ENCODE measurements around the gene CES5A. TPM values are rescaled to one million over a fixed set of nuclear protein-coding genes. Genes with fewer than 3 reads are reported as not detected.
"Not testable (repeated sequence)": the region's sequence is repeated elsewhere in the genome, so short reads cannot be mapped to it uniquely, and the experiment has no call there.

Gene CES5A
- total RNA-seq, 3 donors from 2014 or later (not counting 1 experiment from before 2014, with no cell fraction given) = not detected

GRCh38 chr16:55835581-55835980, 39.6 kb downstream of the CES5A start:
- Mint-ChIP-seq H3K27ac (no peak overlapping the region), H3K4me3 (no peak overlapping the region), H3K36me3 (no peaks in the 10 kb centered on the region), H3K27me3 (ENCODE audit: low read depth in 2 of 2) (peaks cover 0 to 7% of the 10 kb centered on the region in 2 donors), H3K4me1 (no peaks in the 10 kb centered on the region), H3K9me3 (no peaks in the 10 kb centered on the region)
- H3K27ac ChIP-seq (ENCODE audit: low read length) = no peak overlapping the region
- no peaks in the 10 kb centered on the region for H3K27me3 ChIP-seq (ENCODE audit: control insufficient read depth, insufficient read depth, low read length)
- no peak for DNase-seq
- H3K4me3 ChIP-seq (ENCODE audit: low read length) = no peak overlapping the region
- 0% methylated on average over 1 of the region's 1 CpG for WGBS (ENCODE audit: insufficient coverage)
- no peak for ATAC-seq
- no peaks in the 10 kb centered on the region for H3K9me3 ChIP-seq (ENCODE audit: control insufficient read depth, insufficient read depth, low read length)
- no peaks in the 10 kb centered on the region for H3K4me1 ChIP-seq (ENCODE audit: control insufficient read depth, insufficient read depth, low read length)
- TF ChIP-seq CTCF (IDR thresholded peaks at IDR 0.05) = no peak
- H3K36me3 ChIP-seq (ENCODE audit: control insufficient read depth, insufficient read depth, low read length) = no peaks in the 10 kb centered on the region
- intact Hi-C loops (cut with micrococcal nuclease) = no loop called here

DNA sequence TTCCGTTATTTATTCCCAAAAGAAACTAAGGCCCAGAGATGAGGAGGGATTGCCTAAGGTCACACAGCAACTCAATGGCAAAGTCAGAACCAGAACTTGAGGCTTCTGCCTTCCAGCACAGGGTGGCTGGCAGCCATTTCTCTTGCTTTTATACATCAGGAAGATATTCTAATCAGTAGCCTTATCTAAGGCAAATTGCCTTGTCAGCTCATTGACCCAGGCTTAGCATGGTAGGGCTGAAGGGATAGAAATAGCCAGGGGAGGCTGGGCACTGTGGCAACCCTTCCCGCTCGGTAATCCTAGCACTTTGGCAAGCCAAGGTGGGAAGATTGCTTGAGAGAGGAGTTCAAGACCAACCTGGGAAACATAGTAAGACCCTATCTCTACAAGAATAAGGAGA, 40.0 kb downstream of the CES5A start:
- H3K27ac ChIP-seq (ENCODE audit: low read length); H3K4me1 ChIP-seq (ENCODE audit: control insufficient read depth, insufficient read depth, low read length); H3K9me3 Mint-ChIP-seq; H3K9me3 ChIP-seq (ENCODE audit: control insufficient read depth, insufficient read depth, low read length); H3K36me3 Mint-ChIP-seq; ATAC-seq; DNase-seq; H3K4me1 Mint-ChIP-seq; H3K36me3 ChIP-seq (ENCODE audit: control insufficient read depth, insufficient read depth, low read length); H3K27me3 Mint-ChIP-seq (ENCODE audit: low read depth in 2 of 2); H3K4me3 Mint-ChIP-seq; H3K4me3 ChIP-seq (ENCODE audit: low read length); H3K27ac Mint-ChIP-seq; H3K27me3 ChIP-seq (ENCODE audit: control insufficient read depth, insufficient read depth, low read length); intact Hi-C loops (cut with micrococcal nuclease): not testable (repeated sequence)
- 93% methylated on average over 3 of the region's 3 CpGs for WGBS (ENCODE audit: insufficient coverage)

DNA sequence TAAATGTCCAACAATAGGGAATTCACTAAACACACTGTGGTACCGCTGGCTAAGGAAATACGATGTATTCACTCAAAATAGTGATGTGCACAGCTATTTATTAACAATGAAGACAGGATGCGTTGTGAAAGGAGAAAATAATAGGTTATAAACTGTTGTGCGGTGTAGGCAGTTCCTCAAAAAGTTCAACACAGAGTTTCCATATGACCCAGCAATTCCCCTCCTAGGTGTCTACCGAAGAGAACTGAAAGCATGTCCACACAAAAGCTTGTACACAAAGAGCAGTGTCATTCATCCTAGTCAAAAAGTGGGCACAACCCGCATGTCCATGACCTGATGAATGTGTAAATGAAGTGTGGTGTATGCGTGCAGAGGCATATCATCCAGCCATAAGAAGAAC, 41.1 kb downstream of the CES5A start:
- 67% methylated on average over 7 of the region's 7 CpGs for WGBS (ENCODE audit: insufficient coverage)
- Mint-ChIP-seq H3K4me1 (no peaks in the 10 kb centered on the region), H3K9me3 (no peaks in the 10 kb centered on the region), H3K27ac (no peak overlapping the region), H3K27me3 (ENCODE audit: low read depth in 2 of 2) (peaks cover 3 to 7% of the 10 kb centered on the region in 2 donors), H3K4me3 (no peak overlapping the region), H3K36me3 (no peaks in the 10 kb centered on the region)
- Histone ChIP-seq H3K36me3 (ENCODE audit: control insufficient read depth, insufficient read depth, low read length) (no peaks in the 10 kb centered on the region), H3K9me3 (ENCODE audit: control insufficient read depth, insufficient read depth, low read length) (no peaks in the 10 kb centered on the region), H3K27me3 (ENCODE audit: control insufficient read depth, insufficient read depth, low read length) (no peaks in the 10 kb centered on the region), H3K27ac (ENCODE audit: low read length) (no peak overlapping the region), H3K4me1 (ENCODE audit: control insufficient read depth, insufficient read depth, low read length) (no peaks in the 10 kb centered on the region), H3K4me3 (ENCODE audit: low read length) (no peak overlapping the region)
- intact Hi-C loops (cut with micrococcal nuclease) = no loop called here
- TF ChIP-seq CTCF (IDR thresholded peaks at IDR 0.05) = no peak
- ATAC-seq = no peak
- no peak for DNase-seq

DNA sequence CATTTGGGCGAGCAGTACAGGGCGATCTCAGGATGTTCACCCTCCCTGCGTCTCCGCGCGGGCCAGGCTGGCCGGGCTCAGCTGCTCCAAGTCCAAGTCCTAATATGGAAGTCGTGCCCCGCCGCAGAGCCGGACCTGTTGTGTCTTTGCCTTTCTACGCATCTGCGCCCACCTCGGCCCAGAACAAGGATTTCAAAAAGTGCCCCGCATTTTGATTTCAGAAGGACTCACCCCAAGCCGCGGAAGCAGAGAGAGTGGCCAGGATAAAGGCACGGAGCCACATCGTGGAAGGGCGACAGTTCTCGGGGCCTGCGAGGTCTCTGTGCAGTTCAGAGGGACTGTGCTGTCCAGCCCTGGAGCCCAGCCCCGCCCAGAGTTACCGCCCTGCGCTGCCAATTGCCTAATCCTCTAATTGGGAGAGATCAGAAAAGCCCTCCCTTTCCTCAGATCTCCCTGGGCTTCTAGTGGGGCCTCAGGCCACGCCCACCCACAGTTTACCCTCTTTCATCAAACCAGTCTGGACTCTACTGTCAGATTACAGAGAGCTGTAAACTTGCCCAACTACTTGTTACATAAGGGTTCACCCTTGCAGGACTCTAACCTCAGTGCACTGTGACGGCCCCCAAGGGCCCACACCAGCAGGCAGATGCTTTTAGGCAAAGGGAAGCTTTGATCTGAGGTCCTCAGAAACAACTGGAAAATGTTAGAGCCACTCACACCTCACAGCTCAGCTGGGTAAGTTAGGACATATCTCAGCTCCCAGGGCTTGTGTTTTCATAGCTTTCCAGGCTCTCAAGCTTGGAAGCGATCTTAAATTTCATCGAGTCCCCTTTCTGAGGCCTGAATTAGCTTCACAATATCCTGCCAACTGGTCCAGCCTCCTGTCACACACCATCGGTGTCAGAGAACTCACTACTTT, 42.1 kb downstream of the CES5A start, which contains the start of gene CES1:
TSS of gene CES1 (minus strand) at position 324 of the 919 bp plus-strand sequence. CDS start at position 283, 41 bp downstream.
- Histone ChIP-seq H3K27me3 (ENCODE audit: control insufficient read depth, insufficient read depth, low read length) (no peaks in the 10 kb centered on the region), H3K36me3 (ENCODE audit: control insufficient read depth, insufficient read depth, low read length) (no peaks in the 10 kb centered on the region), H3K4me1 (ENCODE audit: control insufficient read depth, insufficient read depth, low read length) (no peaks in the 10 kb centered on the region), H3K4me3 (ENCODE audit: low read length) (no peak within 1 kb of the TSS), H3K9me3 (ENCODE audit: control insufficient read depth, insufficient read depth, low read length) (no peaks in the 10 kb centered on the region), H3K27ac (ENCODE audit: low read length) (no peak within 1 kb of the TSS)
- Mint-ChIP-seq H3K4me3 (no peak within 1 kb of the TSS), H3K9me3 (no peaks in the 10 kb centered on the region), H3K4me1 (no peaks in the 10 kb centered on the region), H3K36me3 (no peaks in the 10 kb centered on the region), H3K27ac (no peak within 1 kb of the TSS), H3K27me3 (ENCODE audit: low read depth in 2 of 2) (peaks cover 7 to 9% of the 10 kb centered on the region in 2 donors)
- ATAC-seq (no peak), DNase-seq (no peak)
- intact Hi-C loops (cut with micrococcal nuclease) = no loop called here
- no peak for TF ChIP-seq CTCF (IDR thresholded peaks at IDR 0.05)
- WGBS (ENCODE audit: insufficient coverage) = 87% methylated on average over 30 of the region's 30 CpGs

Data from natural killer cell (primary cell).